ENCODE results near the gene LETMD1.

DNA sequence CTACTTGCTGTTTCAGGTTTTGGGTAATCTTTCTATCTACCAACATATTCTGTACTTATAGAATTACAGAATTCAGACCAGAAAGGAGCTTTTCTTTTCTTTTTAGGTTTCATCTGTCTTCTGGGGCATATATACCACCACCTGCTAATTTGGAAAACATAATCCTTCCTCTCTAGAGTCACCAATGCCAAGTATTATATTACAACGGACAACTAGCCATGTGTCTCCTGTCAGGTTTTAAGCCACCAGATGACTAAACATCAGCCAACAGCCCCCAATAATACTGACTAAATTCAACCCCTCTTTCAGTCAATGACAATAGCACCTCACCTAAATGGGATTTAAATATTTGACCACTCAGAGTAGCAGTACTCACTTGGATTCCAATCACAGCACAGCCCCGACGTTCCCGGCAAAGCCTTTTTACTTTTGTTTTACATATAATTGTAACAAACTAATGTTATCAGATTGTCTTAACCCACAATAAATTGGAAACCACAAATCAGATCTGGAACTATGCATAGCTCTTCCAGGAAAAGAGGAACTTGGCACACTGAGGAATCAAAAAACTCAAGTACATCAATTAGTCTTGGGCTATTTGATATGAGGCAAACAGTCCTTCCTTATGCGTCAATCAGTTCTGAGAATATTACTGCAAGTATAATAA is 35.4 kb upstream of the LETMD1 start:
- TF ChIP-seq EZH2phosphoT487 (IDR thresholded peaks at IDR 0.05; ENCODE audit: borderline replicate concordance): no peak
- TF ChIP-seq, protein P1, sequence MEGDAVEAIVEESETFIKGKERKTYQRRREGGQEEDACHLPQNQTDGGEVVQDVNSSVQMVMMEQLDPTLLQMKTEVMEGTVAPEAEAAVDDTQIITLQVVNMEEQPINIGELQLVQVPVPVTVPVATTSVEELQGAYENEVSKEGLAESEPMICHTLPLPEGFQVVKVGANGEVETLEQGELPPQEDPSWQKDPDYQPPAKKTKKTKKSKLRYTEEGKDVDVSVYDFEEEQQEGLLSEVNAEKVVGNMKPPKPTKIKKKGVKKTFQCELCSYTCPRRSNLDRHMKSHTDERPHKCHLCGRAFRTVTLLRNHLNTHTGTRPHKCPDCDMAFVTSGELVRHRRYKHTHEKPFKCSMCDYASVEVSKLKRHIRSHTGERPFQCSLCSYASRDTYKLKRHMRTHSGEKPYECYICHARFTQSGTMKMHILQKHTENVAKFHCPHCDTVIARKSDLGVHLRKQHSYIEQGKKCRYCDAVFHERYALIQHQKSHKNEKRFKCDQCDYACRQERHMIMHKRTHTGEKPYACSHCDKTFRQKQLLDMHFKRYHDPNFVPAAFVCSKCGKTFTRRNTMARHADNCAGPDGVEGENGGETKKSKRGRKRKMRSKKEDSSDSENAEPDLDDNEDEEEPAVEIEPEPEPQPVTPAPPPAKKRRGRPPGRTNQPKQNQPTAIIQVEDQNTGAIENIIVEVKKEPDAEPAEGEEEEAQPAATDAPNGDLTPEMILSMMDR (conservative IDR thresholded peaks at IDR 0.05; ENCODE audit: low read length): no peak
